ENCODE data around the gene NPBWR2.

The NPBWR2 gene

DNA sequence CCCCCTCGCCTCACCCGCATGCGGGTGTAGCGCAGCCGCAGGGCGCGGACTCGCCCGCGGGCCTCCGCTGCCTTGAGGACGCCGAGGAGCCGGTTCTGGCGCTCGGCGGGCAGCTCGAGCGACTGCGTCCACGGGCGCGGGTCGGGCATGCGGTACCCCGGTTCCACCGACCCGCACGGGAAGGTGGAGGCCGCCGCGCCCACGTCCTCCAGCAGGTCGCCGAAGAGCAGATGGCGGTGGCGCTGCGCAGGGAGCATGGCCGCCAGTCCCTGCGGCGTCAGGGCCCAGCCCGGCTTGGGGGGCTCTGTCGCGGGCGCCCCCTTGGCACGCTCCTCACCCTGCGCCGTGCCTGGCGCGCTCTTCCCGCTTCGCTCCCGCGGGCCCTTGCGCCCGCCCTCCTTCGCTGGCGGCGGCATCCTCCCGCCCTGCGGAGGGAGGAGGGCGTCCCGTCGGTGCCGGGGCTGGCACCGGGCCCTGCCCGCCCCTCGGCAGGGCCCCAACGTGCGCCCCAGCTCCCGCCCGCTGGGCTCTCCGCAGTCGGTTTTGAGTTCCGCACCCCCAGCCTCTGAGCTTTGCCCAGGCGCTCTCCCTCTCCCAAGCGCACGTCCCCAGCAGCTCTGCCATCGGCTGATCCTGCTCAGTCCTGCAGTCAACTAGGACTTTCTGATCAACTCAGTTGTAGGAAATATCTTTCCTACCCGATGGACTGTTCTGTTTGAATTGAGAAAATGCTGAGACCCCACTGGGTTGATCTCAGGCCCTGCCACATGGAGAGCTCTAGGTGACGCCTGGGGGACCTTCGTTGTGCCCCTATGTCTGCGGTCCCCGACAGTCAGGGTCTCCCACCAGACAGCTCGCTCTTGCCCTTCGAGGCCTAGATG lies 23.3 kb downstream of the NPBWR2 start, which contains the start of gene LKAAEAR1:
Gene LKAAEAR1, minus strand, starts transcription at position 595 of the 881 bp plus-strand sequence. Its CDS starts 179 bp downstream, at position 416.
- peak; percentile 47 for DNase-seq

DNA sequence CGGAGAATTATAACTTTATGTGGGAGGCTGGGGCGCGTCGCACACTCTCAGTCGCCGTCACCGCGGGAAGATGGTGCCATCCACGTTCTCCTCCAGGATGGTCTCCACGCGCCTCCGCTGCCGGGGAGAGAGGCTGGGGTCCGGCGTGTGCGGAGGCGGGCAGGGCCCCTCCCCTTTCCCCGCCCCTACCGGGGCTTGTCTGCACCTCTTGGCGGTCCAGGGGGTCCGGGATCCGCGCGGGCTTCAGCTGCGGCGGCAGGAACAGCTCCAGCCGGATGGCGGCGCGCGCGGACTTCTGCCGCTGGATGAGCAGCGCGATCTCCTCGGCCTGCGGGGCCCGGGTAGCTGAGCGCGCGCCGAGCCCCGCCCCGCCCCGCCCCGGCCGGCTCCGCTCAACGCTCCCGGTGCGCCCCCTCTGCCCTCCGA lies 24.0 kb downstream of the NPBWR2 start:
- peak; percentile 89 for DNase-seq

- DNase-seq, result no peak
These were observed 24.5 kb downstream of the NPBWR2 start for GRCh38 chr20:64082820-64083377.

DNA sequence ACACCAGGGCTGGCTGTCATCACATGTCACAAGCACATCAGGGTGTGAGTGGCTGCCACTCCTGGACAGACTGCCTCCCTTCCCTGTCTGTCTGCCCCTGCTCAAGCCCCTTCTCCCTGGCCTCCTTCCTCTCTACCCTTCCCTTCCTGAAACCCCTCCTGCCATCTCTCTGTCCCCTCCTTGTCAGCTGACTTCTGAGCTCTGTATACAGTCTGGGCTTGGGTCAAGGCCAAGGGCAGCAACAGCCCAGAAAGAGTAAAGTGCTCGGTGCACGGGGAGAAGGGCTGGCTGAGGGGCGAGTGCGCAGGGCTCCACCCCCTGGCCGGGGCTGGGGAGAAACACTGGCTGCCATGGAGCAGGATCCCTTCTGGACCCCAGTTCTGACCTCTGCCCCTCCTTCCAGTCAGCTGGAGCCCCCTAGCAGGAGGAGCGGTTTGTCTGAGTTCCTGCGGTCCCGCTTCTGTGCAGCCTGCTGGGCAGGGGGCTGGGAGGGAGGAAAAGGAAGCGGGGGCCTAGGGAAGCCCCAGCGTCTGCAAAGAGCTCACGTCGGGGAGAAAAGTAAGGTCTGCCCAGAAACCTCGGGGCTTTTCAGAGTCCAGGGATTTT lies 25.1 kb downstream of the NPBWR2 start:
- DNase-seq, result no peak

DNA sequence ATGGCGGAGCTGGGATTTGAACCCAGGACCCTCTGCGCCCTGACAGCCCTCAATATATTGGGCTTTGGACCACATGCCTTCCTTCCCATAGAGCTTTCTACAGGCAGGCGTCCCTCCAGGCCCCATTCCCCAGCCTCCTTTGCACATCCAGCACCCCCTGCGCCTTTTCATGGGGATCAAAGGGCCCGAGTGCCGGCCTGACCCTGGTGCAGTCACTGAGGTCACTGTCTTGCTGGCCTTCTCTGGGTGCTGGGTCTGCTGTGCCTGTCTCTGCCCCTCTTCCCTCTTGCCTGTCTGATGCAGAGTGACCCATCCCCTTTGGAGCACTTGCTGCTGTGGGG lies 25.8 kb downstream of the NPBWR2 start:
- DNase-seq, result no peak

DNA sequence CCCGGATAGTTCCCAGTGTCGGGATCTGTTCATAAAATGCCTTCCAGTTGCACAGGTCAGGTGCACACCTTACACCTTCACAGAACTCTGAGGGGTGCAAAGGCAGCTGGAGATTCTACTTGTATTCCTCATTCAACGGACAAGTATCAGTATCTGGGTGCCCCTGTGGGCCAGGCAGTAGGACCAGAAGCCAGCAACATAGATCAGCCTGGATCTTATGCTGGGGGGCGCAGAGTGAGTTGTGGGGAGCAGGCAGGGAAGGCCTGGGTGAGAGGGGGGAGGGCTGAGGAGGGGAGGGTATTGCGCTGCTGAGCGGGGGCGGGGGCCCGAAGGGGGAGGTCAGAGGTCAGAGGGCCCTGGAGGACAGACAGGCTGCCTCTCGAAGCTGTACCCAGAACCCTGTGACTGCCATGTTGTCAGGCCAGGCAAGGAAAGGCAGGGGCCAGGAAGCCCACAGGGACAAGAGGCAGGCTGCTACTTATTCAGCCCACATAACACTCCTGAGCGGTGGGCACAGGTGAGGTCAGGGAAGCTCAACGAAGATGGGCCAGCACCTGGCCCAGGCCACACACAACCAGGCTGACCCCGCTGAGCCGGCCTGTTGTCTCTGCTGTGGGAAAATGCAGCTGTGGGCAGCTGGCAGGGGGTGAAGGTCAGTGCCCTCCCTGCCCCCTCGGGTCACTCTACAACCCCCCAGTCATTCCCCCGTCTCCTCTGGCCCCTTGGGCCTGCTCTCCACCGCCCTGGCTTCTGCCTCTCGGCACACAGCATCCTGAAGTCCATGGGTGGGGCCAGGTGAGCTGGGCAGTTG lies 26.3 kb downstream of the NPBWR2 start:
- no peak for DNase-seq

DNA sequence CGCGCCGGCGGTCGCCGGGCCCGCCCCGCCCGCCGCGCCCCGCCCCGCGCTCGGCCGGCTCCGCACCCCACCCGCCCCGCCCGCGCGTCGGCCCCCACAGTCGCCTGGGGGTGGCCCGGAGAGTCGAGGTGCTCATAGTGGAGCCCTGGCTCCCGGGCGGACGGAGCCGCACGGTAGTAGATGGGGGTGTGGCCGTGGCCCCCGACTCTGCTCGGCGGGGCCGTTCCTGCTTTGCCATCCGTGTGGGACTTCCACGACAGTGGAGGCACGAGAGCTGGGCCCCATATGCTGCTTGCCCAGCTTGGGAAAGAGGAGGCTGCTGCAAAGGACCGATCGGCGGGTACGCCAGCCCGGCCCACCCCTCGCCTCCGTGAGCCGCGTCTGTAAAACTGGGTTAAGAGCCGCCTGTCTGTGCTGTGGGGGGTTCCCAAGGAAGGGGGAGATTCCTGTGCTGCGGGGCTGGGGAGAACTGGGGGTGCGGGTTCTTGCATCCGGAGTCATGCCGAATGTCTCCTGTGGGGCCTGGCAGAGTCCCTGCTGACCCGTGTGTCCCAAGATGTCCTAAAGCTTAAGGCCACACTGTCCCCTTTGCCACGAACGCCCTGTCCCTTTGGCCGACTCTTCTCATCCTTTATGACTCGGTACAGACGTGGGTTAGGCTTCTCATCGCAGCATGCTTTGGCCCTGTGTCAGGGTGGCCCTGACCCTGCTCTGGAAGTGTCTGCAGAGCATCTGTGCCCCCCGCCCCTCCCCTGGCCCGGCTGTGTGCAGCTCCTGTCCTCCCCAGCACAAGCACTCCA lies 27.2 kb downstream of the NPBWR2 start, which contains the start of gene OPRL1:
Gene OPRL1, plus strand, starts transcription at position 70 of the 800 bp plus-strand sequence. CDS start 12,639 bp downstream, outside the sequence.
- no peak for DNase-seq

DNA sequence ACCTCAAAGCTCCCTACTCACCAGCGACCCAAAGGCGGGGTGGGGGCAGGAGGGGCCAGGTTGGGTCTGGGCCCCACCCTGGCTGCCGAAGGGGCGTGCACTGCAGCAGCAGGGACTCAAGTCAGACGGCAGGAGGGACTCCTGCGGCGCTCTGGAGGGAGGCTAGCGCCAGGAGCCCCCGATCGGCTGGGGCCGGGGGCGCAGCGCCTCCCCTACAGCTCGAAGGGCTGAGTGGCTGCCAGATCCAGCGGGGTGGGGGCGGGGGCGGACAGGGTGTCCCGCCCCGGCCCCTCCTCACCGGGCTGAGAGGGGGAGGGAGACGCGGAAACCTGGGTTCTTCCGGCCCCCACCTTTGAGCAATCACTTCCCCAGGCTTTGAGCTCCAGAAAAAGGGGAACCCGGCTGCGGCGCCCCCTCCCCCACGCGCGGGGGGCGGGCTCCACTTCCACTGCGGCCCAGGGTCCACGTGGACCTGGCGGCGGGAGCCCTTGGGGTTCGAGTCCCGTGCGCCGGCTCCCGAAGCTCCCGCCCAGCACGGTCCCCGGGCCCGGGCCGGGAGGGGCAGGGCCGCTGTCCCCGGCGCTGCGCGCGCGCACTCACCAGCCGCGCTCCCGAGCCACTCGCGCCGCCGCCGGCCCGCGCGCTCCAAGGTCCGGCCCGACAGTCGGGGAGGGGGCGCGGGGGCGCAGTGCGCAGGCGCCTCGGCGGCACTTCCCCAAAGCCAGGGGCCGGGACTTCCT lies 27.9 kb downstream of the NPBWR2 start, which contains the start of gene RGS19:
Gene RGS19, minus strand, starts transcription at position 246 of the 740 bp plus-strand sequence. CDS start 2,632 bp downstream, outside the sequence.
- DNase-seq, result peak; percentile 63

GRCh38 chr20:64078934-64079272 lies 28.5 kb downstream of the NPBWR2 start:
- no peak for DNase-seq

GRCh38 chr20:64077876-64078551 lies 29.4 kb downstream of the NPBWR2 start:
- DNase-seq, result no peak

GRCh38 chr20:64077541-64077875 lies 29.9 kb downstream of the NPBWR2 start:
- no peak for DNase-seq

- DNase-seq, result no peak
These were observed 30.3 kb downstream of the NPBWR2 start for GRCh38 chr20:64077094-64077493.

DNA sequence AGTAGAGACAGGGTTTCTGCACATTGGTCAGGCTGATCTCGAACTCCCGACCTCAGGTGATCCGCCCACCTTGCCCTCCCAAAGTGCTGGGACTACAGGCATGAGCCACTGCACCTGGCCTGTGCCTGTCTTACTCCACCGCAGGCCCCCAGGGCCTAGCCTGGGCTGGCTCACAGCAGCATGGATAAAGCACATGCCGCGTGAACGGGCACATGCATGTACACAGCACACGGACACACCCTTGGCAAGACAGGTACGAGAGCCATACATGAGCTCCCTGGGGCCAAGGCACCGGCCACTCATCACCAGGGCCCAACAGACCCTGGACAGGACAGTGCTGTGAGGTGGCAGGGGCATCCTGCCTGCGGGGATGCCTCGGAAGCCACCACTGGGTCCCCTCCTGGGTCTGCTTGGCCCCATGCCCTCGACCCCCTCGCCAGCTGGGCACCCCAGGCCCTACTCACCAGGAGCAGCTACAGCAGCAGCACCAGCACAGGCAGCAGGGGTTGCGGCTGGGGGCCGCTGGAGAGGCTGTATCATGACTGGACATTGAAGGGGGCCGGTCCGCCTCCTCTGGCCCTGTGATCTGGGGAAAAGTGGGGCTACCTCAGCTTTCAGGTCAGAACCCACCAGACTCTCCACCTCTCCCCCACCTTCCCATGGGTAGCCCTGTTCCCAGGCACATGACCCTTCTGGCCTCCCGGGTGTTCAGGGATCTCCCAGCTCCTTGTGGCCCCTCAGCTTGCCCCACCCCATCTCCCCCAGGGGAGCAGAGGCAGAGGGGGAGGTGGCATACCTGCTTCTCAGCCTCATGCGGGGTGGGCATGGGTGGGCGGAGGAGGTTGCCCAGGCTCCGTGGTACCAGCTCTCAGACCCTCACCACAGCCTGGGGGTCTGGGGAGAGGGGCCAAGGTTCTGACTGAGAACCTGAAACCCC lies 31.0 kb downstream of the NPBWR2 start:
- no peak for DNase-seq

- no peak for DNase-seq
These were observed 31.8 kb downstream of the NPBWR2 start for GRCh38 chr20:64075556-64075955.

DNA sequence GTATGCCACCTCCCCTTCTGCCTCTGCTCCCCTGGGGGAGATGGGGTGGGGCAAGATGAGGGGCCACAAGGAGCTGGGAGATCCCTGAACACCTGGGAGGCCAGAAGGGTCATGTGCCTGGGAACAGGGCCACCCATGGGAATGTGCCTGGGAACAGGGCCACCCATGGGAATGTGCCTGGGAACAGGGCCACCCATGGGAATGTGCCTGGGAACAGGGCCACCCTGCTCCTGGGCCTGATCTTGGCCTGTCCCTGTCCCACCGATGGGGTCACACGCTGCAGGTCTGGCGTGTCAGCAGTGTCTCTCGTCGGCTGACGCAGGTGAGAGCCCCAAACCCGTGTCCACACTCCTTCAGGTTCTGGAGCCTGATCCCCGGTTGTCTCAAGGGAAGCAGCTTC lies 32.4 kb downstream of the NPBWR2 start:
- DNase-seq, result no peak

- DNase-seq, result no peak
These were observed 33.1 kb downstream of the NPBWR2 start for GRCh38 chr20:64074184-64074789.

DNA sequence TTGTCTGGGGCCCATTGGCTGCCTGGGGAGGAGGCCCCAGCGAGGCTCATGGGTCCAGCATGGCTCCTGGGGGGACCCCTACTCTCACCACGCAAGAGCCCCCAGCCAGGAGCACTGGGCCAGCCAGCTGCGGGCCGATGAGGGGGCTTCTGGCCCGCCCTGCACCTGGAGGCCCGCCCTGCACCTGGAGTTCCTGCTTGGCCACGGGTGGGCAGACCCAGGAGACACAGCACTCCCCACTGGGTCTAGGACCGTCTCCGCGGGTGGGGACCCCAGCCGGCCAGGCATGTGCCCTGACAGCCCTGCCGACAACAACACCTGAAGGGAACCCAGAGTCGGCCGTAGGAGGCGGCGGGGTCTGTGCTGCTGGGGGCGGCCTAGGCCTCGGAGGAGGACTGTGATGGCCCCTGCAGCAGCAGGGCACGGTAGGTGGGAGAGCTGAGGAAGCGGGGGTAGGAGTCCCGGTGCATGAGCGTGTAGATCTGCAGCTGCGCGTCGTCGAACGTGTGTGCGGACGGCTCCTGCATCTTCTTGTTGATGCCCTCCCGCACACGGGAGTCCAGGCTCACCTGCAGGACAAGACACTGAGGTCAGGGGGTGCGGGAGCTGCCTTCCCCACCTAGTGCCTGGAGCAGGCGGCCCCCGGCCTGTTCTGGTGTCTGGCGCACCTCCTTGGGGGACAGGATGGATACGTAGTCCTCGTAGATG lies 33.7 kb downstream of the NPBWR2 start:
- no peak for DNase-seq

- no peak for DNase-seq
These were observed 34.8 kb downstream of the NPBWR2 start for GRCh38 chr20:64072498-64073063.
